HG02610 (cell line): ENCODE results near the gene RIN3.

ENCODE experiments used
- ATAC-seq: cut with Tn5 transposase; IDR thresholded peaks from one replicate; pipeline ENCODE4 v1.9.1; 2021; ENCODE audit warnings: mild to moderate bottlenecking, moderate library complexity; ENCODE audit not compliant: unreplicated experiment

The RIN3 gene

DNA sequence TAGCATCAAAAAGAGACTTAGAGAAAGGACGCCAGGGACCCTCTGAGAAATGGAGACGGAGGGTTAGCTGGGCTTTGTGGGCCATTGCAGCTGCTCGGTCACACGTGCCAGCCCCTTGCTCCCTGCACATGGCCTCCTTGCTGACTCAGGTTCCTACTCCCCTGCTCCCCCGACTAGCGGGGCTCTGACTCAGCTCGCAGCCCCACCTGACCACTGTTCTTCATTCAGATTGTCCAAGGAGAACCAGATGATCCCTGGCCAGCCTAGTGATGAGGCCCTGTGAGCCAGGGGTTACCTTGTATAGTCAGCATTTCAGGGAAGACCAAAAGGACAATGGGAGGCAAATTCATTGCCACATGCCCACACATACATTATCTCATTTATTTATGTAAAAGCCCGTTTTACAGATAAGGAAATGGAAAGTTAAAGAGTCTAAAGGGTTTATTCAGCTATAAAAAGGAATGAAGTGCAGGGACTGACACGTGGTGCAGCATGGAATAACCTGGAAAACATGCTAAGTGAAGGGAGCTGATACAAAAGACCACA is 131.5 kb downstream of the RIN3 start:
- no peak for ATAC-seq

GRCh38 chr14:92645841-92646478 is 132.4 kb downstream of the RIN3 start:
- ATAC-seq, result no peak

DNA sequence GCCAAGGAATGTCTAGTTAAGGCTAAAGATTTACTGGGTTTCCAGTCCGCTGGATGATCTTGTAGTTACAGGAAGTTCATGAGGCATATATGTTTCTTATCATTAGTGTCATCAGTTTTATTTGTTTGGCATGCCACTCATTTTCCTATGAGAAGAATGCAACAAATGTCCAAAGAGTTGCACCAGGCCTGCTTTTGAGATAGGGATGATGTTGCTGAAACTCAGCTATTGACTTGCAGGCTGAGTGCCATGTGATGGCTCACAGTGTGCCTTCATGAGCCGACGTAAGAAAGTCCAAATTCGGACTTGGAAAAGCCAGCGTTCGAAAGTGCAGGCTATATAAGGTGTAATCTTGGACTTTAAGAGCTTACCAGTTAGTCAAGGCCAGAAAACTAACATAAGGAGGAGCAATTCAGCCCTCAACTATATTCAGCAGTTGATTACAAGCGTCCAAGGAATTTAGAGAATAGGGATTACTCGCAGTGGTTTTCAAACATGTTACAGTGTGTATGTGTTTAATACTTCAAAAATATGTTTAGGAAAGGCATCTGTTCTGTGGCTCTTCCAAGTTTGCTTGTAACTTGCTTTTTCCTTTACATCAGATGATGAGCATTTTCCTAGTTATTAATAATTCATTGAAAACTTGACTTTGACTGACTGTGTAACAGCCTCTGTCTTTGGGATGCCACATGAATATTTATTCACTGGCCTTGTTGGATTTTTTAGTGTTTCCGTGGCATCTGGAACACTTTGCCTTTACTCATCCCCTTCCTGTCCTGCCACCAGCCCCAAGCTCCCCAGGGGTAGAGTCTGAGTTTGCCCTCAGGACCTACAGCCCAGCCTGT is 133.6 kb downstream of the RIN3 start:
- ATAC-seq, result no peak

DNA sequence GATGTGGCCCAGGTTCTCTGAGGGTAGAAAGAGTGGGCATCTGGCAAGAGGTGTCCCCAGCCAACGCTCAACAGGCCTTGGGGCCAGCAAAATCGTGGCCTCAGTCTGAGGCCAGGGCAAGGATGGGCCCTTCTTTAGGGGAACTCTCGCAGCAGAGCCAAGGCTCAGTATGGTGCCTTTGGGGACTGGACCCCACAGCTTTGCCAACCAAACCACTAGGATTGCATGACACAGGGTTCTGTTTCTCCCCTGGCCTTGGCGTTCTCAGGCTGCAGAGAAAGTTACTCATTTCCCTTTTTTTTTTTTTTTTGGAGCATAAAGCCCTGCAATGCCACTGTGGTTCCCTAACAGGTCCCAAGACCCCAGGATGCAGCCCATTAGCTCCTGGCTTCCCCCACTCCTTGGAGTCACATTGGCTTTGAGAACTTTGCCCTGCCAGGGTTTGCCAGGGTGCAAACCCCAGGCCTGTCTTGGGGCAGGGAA is 134.3 kb downstream of the RIN3 start:
- ATAC-seq, result no peak

DNA sequence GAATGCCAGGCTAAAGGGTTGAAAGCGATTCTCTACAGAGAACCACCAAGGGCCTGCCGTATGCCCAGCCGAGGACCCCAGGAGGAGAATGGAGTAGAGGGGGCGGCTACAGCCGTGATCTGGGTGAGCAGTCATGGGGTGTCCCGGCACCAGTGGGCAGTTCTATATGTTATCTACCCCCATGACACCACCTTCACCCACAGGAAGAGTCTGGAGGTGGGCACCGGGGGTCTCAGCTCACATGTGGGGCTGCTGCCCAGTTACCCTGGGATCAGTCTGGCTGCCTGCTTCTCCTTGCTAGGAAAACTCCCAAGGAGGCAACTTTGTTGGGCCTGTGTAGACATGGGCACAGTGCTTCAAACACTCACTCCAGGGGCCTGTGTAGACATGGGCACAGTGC is 135.5 kb downstream of the RIN3 start:
- no peak for ATAC-seq

- no peak for ATAC-seq
Observed at GRCh38 chr14:92649934-92650545, 136.5 kb downstream of the RIN3 start.

GRCh38 chr14:92650581-92651105 is 137.1 kb downstream of the RIN3 start:
- peak; percentile 21 for ATAC-seq

DNA sequence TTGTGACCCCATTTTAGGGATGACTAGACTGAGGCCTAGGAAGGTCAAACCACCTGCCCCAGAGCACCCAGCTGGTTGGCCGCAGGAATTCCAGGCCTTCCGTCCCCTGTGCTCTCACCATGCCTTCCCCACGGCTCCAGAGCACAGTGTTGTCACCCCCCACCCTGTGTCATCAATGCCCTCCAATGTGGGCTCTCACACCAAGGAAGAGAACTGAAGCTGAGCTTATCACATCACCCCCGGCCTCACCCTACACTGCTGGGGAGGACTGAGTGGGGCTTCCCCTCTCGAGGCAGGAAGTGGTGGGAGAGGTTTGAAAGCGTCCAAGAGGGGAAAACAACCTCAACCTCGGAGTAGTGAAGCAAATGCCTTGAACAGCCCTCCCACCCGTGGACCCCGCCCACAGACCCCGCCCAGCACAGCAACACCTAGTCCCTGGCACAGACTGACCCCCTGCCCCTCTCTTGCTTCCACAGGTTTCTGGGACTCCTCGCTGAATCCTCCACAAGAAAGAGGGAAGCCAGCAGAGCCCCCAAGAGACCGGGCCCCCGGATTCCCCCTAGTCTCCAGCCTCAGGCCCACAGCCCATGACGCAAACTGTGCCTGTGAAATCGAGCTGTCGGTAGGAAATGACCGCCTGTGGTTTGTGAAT is 137.7 kb downstream of the RIN3 start:
- ATAC-seq, result peak; percentile 68

GRCh38 chr14:92651758-92652406 is 138.3 kb downstream of the RIN3 start:
- no peak for ATAC-seq

DNA sequence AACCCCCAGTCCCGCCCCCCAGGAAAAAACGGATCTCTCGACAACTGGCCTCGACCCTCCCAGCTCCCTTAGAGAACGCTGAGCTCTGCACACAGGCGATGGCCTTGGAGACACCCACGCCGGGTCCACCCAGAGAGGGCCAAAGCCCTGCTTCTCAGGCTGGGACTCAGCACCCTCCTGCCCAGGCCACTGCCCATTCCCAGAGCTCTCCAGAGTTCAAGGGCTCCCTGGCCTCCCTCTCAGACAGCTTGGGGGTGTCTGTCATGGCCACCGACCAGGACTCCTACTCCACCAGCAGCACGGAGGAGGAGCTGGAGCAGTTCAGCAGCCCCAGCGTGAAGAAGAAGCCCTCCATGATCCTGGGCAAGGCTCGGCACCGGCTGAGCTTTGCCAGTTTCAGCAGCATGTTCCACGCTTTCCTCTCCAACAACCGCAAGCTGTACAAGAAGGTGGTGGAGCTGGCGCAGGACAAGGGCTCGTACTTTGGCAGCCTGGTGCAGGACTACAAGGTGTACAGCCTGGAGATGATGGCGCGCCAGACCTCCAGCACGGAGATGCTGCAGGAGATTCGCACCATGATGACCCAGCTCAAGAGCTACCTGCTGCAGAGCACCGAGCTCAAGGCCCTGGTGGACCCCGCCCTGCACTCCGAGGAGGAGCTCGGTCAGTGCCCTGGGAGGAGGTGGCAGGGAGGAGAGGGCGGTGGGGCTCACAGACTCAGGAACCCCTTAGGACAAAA is 139.0 kb downstream of the RIN3 start:
- no peak for ATAC-seq

DNA sequence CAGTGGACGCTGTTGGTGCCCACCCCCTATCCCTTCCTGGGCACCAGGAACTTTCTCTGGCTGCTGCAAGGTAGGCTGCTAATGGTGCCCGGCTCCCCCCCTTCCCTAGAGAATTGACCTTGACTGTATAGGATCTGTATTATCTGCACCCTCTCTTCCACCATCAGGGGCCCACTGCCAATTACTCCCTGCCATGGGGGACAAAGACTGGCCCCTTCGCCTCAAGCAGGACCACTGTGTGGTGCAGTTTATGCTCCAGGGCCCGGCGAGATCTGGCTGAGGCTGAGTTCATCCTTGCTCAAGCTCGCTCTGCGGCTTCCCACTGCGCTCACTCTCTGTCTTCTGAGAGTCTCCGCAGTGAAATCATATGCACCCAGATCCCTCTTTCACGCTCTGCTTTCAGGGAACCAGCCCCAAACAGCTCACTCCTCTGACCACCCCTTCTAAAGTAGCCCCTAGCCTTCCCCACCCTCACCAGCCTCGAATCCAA is 139.6 kb downstream of the RIN3 start:
- ATAC-seq, result no peak

DNA sequence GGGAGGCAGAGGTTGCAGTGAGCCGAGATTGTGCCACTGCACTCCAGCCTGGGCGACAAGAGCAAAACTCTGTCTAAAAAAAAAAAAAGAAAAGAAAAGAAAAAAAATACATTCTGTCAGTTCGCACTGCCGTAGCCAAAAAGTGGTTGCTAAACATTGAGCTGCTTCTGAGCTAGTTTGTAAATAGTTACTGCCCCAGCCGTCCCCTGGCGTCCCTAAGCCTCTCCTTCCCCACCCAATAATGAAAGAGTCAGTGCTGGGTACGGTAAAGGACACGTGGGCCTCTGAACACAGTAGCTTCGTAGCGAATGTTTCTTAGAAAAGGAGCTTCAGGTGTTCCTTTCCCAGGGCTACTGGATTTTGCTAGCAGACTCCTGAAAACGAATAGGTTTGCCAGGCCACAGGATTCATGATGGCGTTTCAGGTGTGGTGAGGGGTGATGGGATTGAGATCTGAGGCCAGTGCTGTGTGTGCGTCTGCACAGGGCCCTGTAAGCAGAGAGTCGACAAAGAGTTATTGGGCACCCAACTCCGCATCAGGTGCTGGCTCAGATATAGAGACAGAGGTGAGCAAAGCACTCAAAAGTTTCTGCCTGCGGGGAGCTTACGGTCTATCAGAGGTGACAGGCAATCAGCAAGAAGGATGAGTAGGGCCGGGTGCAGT is 140.8 kb downstream of the RIN3 start:
- no peak for ATAC-seq

- no peak for ATAC-seq
Observed at GRCh38 chr14:92655419-92656201, 142.0 kb downstream of the RIN3 start.

- no peak for ATAC-seq
Observed at GRCh38 chr14:92656306-92657081, 142.9 kb downstream of the RIN3 start.

DNA sequence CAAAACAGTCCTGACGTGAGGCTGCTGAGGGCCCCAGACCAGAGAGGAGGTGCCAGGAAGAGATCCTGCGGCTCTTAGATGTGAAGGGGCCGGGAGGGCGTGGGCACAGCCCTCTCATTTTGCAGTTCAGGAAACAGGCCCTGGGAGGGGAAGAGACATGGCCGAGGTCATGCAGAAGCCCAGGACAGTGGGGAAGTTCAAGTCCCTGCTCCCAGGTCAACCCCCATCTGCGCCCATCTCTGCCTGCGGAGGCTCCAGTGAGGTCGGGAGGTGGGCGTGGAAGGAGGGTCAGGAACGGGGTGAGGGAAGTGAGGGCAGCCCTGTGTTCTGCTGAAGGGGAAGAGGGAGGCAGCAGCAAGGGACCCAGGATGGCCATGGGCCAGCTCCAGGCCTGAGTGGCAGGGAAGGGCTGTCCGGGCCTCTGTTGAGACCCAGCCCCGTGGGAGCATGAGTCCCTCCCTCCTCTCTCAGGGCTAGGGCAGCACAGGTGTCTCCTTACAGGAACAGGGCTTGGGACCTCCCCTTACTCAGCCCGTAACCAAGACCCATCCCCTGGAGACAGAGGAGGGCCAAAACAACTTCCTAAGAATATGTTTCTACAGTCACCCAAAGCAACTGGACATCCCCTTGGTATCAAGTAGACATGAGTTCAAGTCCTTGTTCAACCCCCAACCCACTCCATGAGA is 144.0 kb downstream of the RIN3 start:
- no peak for ATAC-seq

- ATAC-seq, result no peak
Observed at GRCh38 chr14:92658160-92658559, 144.6 kb downstream of the RIN3 start.

DNA sequence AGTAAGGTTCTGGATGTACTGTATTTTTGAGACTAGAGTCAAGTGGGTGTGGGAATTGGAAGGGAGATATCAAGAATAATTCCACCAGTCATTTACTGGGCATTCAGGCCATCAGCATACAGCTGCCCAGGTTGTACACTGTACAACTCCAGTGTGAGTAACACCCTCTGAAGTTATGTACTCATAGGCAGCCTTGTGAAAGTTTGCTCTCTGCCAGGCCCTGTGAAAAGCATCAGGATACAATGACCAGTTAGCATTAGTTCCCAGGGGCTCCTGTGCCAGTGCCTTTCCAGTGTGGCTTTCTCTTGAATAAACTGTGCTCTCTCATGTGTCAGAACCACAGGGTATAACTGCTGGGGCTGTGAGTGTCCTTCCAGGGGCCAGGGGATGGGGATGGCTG is 145.1 kb downstream of the RIN3 start:
- no peak for ATAC-seq
